Esophagus squamous epithelium (tissue), 4 donors: Measurements from ENCODE around the gene DIDO1.
A peak's percentile ranks its signal among the peaks of the same experiment; 100 is the strongest.
"Not testable (repeated sequence)": the region's sequence is repeated elsewhere in the genome, so short reads cannot be mapped to it uniquely, and the experiment has no call there.

Source experiments
- POLR2A ChIP-seq, 4 donors: fragments of 450-650 bp; IDR thresholded peaks; one replicate each; pipeline ENCODE4 v1.6.1; 2017; ENCODE audit warnings: antibody characterized with exemption in 4 of 4, mild to moderate bottlenecking in 4 of 4, moderate library complexity in 3 of 4
- TF ChIP-seq, protein P1 (sequence below), 6 experiments: fragments of 450-650 bp in 4 of 6; fragments of 200-600 bp in 2 of 6; sonication (generic) in 2 of 6; IDR thresholded peaks; one replicate each; pipeline ENCODE4 v1.5.1; 2016 to 2019; ENCODE audit warnings: antibody characterized with exemption in 6 of 6, mild to moderate bottlenecking in 4 of 6, moderate library complexity in 4 of 6

GRCh38 chr20:62923059-62923668 is 3.1 kb downstream of the DIDO1 start:
- TF ChIP-seq, protein P1, sequence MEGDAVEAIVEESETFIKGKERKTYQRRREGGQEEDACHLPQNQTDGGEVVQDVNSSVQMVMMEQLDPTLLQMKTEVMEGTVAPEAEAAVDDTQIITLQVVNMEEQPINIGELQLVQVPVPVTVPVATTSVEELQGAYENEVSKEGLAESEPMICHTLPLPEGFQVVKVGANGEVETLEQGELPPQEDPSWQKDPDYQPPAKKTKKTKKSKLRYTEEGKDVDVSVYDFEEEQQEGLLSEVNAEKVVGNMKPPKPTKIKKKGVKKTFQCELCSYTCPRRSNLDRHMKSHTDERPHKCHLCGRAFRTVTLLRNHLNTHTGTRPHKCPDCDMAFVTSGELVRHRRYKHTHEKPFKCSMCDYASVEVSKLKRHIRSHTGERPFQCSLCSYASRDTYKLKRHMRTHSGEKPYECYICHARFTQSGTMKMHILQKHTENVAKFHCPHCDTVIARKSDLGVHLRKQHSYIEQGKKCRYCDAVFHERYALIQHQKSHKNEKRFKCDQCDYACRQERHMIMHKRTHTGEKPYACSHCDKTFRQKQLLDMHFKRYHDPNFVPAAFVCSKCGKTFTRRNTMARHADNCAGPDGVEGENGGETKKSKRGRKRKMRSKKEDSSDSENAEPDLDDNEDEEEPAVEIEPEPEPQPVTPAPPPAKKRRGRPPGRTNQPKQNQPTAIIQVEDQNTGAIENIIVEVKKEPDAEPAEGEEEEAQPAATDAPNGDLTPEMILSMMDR (IDR thresholded peaks at IDR 0.05) = not testable (repeated sequence)
- TF ChIP-seq POLR2A (IDR thresholded peaks at IDR 0.05) = peak in 1 of 4 donors; percentile 12
